ENCODE results near the gene MTMR6. TPM values are rescaled to one million over a fixed set of nuclear protein-coding genes. Genes with fewer than 3 reads are reported as not detected.
"Not testable (repeated sequence)": the region's sequence is repeated elsewhere in the genome, so short reads cannot be mapped to it uniquely, and the experiment has no call there.

MTMR6 gene
- total RNA-seq, 4 donors from 2014 or later: 6.5 to 14.9 (median 13.2) TPM

DNA sequence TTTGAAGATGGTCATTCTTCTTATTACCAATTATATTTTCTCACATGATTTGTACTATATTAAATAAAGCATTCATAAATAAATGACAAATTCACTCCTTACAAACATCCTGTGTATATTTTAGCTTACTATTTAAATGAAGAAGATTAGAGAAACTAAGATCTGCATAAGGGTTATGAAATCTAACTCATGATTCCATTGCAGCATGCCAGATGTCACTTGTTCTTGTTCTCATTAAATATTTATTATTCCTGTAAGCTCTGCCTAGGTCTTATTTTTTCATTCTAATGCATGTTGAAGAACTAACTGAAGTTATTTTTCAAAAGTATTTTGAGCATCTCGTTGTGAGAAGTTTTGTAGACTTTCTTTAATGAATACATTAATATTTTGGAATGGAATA, 32.5 kb upstream of the MTMR6 start:
- no peak for TF ChIP-seq POLR2A (IDR thresholded peaks at IDR 0.05)
- TF ChIP-seq, protein P1, sequence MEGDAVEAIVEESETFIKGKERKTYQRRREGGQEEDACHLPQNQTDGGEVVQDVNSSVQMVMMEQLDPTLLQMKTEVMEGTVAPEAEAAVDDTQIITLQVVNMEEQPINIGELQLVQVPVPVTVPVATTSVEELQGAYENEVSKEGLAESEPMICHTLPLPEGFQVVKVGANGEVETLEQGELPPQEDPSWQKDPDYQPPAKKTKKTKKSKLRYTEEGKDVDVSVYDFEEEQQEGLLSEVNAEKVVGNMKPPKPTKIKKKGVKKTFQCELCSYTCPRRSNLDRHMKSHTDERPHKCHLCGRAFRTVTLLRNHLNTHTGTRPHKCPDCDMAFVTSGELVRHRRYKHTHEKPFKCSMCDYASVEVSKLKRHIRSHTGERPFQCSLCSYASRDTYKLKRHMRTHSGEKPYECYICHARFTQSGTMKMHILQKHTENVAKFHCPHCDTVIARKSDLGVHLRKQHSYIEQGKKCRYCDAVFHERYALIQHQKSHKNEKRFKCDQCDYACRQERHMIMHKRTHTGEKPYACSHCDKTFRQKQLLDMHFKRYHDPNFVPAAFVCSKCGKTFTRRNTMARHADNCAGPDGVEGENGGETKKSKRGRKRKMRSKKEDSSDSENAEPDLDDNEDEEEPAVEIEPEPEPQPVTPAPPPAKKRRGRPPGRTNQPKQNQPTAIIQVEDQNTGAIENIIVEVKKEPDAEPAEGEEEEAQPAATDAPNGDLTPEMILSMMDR (IDR thresholded peaks at IDR 0.05): no peak
- no peak overlapping the region for H3K27ac ChIP-seq
- peaks cover 0 to 96% (median 14%) of the 10 kb centered on the region in 3 donors for H3K36me3 ChIP-seq
- no peaks in the 10 kb centered on the region for H3K4me1 ChIP-seq
- no peak for DNase-seq
- no peaks in the 10 kb centered on the region for H3K27me3 ChIP-seq
- H3K9me3 ChIP-seq: no peaks in the 10 kb centered on the region
- 86 to 92% methylated on average over 1 of the region's 1 CpG for WGBS, 2 donors
- H3K4me3 ChIP-seq: no peak overlapping the region
- intact Hi-C loops (cut with DNase I): no loop called here

GRCh38 chr13:25318946-25319345, 31.7 kb upstream of the MTMR6 start:
- H3K27me3 ChIP-seq; H3K9me3 ChIP-seq; DNase-seq; H3K4me3 ChIP-seq; intact Hi-C loops (cut with DNase I); H3K4me1 ChIP-seq; H3K27ac ChIP-seq: not testable (repeated sequence)
- peaks cover 0 to 96% (median 15%) of the 10 kb centered on the region in 3 donors for H3K36me3 ChIP-seq
- 84 to 88% methylated on average over 4 of the region's 4 CpGs for WGBS, 2 donors

DNA sequence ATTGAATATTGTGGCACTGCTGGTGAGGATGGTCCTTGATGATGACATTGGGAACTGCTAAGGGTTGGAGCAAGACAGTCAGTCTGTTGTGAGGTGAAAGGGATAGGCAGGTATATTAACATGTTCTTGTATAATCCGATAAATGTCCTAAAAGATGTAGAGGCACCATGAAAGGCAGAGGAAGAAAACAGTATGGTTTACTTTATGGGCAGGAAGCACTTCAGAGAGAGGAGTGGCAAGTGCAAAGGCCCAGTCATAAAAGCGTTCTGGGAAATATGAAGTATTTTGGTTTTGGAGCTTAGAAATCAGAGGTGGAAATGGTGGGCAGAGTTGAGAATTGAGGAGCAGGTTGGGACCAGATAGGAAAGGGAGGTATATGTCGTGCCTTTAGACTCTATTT, 23.6 kb upstream of the MTMR6 start:
- no peak for TF ChIP-seq POLR2A (IDR thresholded peaks at IDR 0.05)
- TF ChIP-seq, protein P1 (IDR thresholded peaks at IDR 0.05): no peak
- no peak for DNase-seq
- no peaks in the 10 kb centered on the region for H3K27me3 ChIP-seq
- intact Hi-C loops (cut with DNase I): no loop called here
- peaks cover 7 to 86% (median 8%) of the 10 kb centered on the region in 3 donors for H3K36me3 ChIP-seq
- no peaks in the 10 kb centered on the region for H3K9me3 ChIP-seq
- H3K4me1 ChIP-seq: peaks cover 0 to 4% (median 3%) of the 10 kb centered on the region in 3 donors
- no peak overlapping the region for H3K4me3 ChIP-seq
- H3K27ac ChIP-seq: no peak overlapping the region
- 91 to 95% methylated on average over 3 of the region's 3 CpGs for WGBS, 2 donors

DNA sequence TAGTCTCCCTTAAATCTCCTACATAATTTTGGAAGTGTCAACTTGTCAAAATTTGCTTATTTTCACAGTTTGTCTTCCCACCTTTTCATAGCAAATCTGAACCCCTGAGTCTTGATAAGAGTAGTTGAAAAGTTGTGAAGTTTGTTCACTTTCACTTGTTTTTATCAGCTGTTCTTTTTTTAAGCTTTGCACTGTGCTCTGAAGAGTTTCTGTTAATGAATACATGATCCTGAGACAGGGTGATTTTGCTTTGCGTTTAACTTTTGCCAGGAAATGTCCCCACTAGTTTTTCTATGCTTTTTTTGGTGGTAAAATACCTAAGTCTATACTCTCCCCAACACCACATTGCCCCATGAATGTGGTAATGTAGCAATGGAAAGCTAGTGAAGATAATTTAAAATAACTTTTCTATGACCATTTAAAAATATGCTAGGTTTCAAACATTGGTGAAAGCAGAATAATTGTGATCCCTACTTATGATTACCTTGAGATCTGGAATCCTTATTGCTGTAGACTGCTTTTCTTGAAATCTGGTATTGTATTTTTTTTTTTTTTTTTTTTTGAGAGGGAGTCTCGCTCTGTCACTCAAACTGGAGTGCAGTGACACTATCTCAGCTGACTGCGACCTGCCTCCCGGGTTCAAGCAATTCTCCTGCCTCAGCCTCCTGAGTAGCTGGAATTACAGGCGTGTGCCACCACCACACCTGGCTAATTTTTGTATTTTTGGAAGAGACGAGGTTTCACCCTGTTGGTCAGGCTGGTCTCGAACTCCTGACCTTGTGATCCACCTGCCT, 19.6 kb upstream of the MTMR6 start:
- no peaks in the 10 kb centered on the region for H3K27me3 ChIP-seq
- whole genome bisulfite sequencing, 2 donors: 88 to 90% methylated on average over 7 of the region's 7 CpGs
- DNase-seq: no peak
- peaks cover 8 to 37% (median 15%) of the 10 kb centered on the region in 3 donors for H3K4me1 ChIP-seq
- H3K27ac ChIP-seq: no peak overlapping the region
- H3K9me3 ChIP-seq: no peaks in the 10 kb centered on the region
- intact Hi-C loops (cut with DNase I): no loop called here
- TF ChIP-seq, protein P1 (IDR thresholded peaks at IDR 0.05): no peak
- TF ChIP-seq POLR2A (IDR thresholded peaks at IDR 0.05): no peak
- peaks cover 0 to 53% (median 0%) of the 10 kb centered on the region in 3 donors for H3K36me3 ChIP-seq
- H3K4me3 ChIP-seq: no peak overlapping the region

- peak overlapping the region; percentile 64 to 91 (median 84) for H3K4me3 ChIP-seq
- H3K36me3 ChIP-seq: peaks cover 0 to 9% (median 0%) of the 10 kb centered on the region in 3 donors
- H3K27me3 ChIP-seq: peaks cover 0 to 8% (median 0%) of the 10 kb centered on the region in 4 donors
- peak overlapping the region; percentile 83 to 97 (median 94) for H3K27ac ChIP-seq
- TF ChIP-seq POLR2A (IDR thresholded peaks at IDR 0.05): no peak
- TF ChIP-seq, protein P1 (IDR thresholded peaks at IDR 0.05): no peak
- WGBS, 2 donors: 2% methylated on average over 7 of the region's 7 CpGs
- peaks cover 8 to 44% (median 19%) of the 10 kb centered on the region in 3 donors for H3K4me1 ChIP-seq
- intact Hi-C loops (cut with DNase I): no loop called here
- H3K9me3 ChIP-seq: no peaks in the 10 kb centered on the region
- no peak for DNase-seq
Measured at GRCh38 chr13:25302121-25302520, 14.8 kb upstream of the MTMR6 start.

Measured in esophagus squamous epithelium (tissue), 5 donors.